ENCODE results near the gene SLC22A23. TPM values are rescaled to one million over a fixed set of nuclear protein-coding genes. Genes with fewer than 3 reads are reported as not detected.

The SLC22A23 gene
- total and polyA plus RNA-seq, 2 experiments from 2014 or later: 2.4 to 7.3 TPM

DNA sequence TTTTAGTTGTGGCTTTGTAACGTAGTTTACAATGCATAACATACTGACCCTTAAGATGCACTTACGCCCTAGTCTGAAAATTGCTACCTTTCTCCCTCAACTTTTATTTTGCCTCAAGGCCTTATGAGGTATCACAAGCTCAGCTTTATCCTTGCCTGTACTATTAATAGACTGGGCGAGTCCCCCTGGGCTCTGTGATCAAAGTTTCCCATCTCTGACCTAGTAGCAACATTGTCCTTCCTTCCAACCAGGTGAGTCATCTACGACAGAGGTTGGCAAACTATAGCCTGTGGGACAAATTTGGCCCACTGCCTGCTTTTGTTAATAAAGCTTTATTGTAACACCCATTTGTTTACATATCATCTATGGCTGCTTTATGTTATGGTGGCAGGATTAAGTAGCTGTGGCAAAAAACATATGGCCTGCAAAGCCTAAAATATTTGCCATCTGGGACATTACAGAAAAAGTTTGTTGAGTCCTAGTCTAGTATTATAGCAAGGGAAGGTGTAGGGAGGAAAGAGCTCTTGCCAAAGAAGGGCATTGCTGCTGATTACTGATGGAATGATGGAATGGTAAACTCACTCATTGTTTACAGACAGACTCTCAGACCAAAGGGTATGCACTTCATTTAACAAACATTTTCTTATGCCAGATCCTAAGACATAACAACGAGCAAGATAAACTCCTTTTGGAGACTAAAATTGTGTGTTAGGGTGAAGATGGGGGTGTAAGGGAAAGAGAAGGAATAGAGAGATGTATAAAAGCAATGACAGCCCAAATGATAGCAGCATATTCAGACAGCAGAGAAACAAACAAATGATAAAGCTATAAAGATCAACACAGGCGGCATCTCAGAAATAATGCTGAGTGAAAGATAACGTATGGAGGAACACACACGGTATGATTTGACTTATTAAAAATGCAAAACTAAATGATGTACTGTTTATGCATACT is 74.2 kb downstream of the SLC22A23 start:
- Histone ChIP-seq H3K9me3 (ENCODE audit: low read depth) (no peaks in the 10 kb centered on the region), H3K79me2 (ENCODE audit: insufficient read depth) (peaks cover 34% of the 10 kb centered on the region), H3K9ac (no peak overlapping the region), H3K27me3 (replicated peaks; ENCODE audit: insufficient read depth) (no peaks in the 10 kb centered on the region), H3K27ac (no peak overlapping the region), H3K4me3 (no peak overlapping the region), H3K4me2 (ENCODE audit: unreplicated experiment) (no peak overlapping the region), H3K9me2 (ENCODE audit: insufficient read depth) (no peaks in the 10 kb centered on the region), H2AFZ (no peak overlapping the region), H3F3A (ENCODE audit: insufficient read depth) (peaks cover 2% of the 10 kb centered on the region; the same call in 1 of the 2 replicates), H3K36me3 (ENCODE audit: low read depth) (no peaks in the 10 kb centered on the region), H3K4me1 (ENCODE audit: insufficient read depth) (peaks cover 18% of the 10 kb centered on the region; the same call in 1 of the 2 replicates), H4K20me1 (ENCODE audit: insufficient read depth) (no peaks in the 10 kb centered on the region)
- peak; percentile 58 for DNase-seq
- no peak for TF ChIP-seq EZH2 (IDR thresholded peaks at IDR 0.05; ENCODE audit: insufficient read depth, poor library complexity, severe bottlenecking)
- no peak for TF ChIP-seq EZH2phosphoT487 (IDR thresholded peaks at IDR 0.05; ENCODE audit: insufficient read depth, low read depth)
- 89% methylated on average over 8 of the region's 8 CpGs for WGBS, 2 experiments (ENCODE audit: low coverage in 1 of 2, low lambda C conversion rate in 2 of 2, missing lambda C conversion rate in 2 of 2)
- in situ Hi-C loops (cut with MboI): no loop called here

DNA sequence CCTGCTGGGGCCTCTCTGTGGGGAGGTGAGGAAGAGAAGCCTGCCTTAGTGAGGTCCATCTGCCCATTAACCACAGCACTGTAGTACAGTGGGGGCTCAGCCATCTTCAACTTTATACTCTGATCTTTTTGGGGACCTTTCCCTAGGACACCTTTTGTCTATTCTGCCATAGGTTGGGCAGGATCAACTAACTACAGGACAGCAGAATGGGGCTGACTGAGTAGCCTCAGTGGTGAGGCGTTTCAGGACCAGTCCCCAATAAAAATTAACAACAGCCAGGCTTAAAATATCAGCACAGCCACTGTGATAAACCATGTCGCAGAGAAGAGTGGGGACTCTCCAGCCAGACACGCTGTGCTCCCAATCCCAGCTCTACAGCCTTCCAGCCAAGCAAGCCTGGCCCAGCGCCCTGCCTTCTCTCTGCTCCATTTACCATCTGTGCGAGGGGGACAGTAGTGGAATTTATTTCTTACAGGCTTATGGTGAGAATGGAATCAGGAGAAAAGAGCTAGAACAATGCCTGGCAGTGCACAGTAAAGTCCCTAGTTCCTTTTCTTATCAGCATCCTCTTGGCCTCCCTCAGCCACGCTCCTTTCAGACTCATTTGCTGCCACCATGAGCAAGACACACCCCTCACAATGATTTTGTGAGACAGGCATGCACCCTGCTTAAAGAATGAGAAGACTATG is 75.5 kb downstream of the SLC22A23 start:
- Histone ChIP-seq H3K9me2 (ENCODE audit: insufficient read depth) (no peaks in the 10 kb centered on the region), H3K4me3 (no peak overlapping the region), H3K27me3 (replicated peaks; ENCODE audit: insufficient read depth) (no peaks in the 10 kb centered on the region), H3K27ac (no peak overlapping the region), H3K9ac (no peak overlapping the region), H2AFZ (no peak overlapping the region), H3K4me2 (ENCODE audit: unreplicated experiment) (no peak overlapping the region), H3K79me2 (ENCODE audit: insufficient read depth) (peaks cover 28% of the 10 kb centered on the region), H3F3A (ENCODE audit: insufficient read depth) (no peaks in the 10 kb centered on the region; the same call in 1 of the 2 replicates), H3K4me1 (ENCODE audit: insufficient read depth) (peaks cover 18% of the 10 kb centered on the region; the same call in 1 of the 2 replicates), H4K20me1 (ENCODE audit: insufficient read depth) (no peaks in the 10 kb centered on the region), H3K36me3 (ENCODE audit: low read depth) (no peaks in the 10 kb centered on the region), H3K9me3 (ENCODE audit: low read depth) (no peaks in the 10 kb centered on the region)
- TF ChIP-seq EZH2 (IDR thresholded peaks at IDR 0.05; ENCODE audit: insufficient read depth, poor library complexity, severe bottlenecking) (no peak), EZH2phosphoT487 (IDR thresholded peaks at IDR 0.05; ENCODE audit: insufficient read depth, low read depth) (no peak)
- WGBS, 2 experiments (ENCODE audit: low coverage in 1 of 2, low lambda C conversion rate in 2 of 2, missing lambda C conversion rate in 2 of 2): 54 to 58% methylated on average over 6 of the region's 6 CpGs
- in situ Hi-C loops (cut with MboI): no loop called here
- no peak for DNase-seq

DNA sequence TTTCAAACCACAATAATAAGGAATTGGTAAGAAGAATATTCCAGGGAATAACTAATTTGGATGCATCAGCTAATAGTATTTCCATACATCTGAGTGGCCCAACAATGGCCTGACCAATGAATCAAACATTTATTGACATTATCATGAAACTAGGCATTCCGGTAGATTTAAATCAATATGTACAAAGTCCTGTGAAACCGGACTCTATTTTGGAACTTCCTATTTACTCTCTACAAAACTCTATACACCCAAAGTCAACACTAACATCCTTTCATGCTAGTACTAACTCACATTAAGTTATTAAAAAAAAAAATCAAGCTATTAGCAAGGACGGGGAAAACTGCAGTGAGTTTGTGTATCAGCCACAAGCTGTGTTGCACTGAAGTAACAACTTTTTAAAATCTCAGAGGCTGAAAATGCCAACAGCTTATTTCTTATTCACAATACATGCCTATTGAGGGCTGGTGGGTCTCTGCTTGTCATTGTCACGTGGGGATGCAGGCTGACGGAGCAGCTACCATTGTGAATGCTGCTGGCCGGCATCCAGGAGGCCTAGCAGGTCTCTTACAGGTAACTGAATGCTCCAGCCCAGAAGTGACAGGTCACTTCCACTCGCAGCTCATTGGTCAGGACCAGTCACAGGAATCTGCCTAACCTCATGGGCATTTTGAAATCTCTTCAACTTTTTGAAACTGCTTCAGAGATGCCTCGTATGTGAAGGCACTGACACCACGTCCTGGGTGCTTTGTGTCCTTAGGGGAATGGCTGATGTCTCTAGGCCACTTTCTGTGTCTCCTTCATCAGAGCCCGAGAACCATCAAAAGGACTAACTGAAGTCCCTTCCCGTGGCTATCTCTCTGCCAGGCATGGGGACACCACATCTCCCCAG is 76.3 kb downstream of the SLC22A23 start:
- 85 to 86% methylated on average over 11 of the region's 11 CpGs for WGBS, 2 experiments (ENCODE audit: low coverage in 1 of 2, low lambda C conversion rate in 2 of 2, missing lambda C conversion rate in 2 of 2)
- in situ Hi-C loops (cut with MboI): no loop called here
- Histone ChIP-seq H3K4me2 (ENCODE audit: unreplicated experiment) (no peak overlapping the region), H3K79me2 (ENCODE audit: insufficient read depth) (peaks cover 21% of the 10 kb centered on the region), H3K27me3 (replicated peaks; ENCODE audit: insufficient read depth) (no peaks in the 10 kb centered on the region), H3F3A (ENCODE audit: insufficient read depth) (no peaks in the 10 kb centered on the region; the same call in 1 of the 2 replicates), H3K9me3 (ENCODE audit: low read depth) (no peaks in the 10 kb centered on the region), H4K20me1 (ENCODE audit: insufficient read depth) (no peaks in the 10 kb centered on the region), H3K4me1 (ENCODE audit: insufficient read depth) (peaks cover 13% of the 10 kb centered on the region; the same call in 1 of the 2 replicates), H2AFZ (no peak overlapping the region), H3K9ac (no peak overlapping the region), H3K9me2 (ENCODE audit: insufficient read depth) (no peaks in the 10 kb centered on the region), H3K4me3 (no peak overlapping the region), H3K36me3 (ENCODE audit: low read depth) (no peaks in the 10 kb centered on the region), H3K27ac (no peak overlapping the region)
- TF ChIP-seq EZH2phosphoT487 (IDR thresholded peaks at IDR 0.05; ENCODE audit: insufficient read depth, low read depth) (no peak), EZH2 (IDR thresholded peaks at IDR 0.05; ENCODE audit: insufficient read depth, poor library complexity, severe bottlenecking) (no peak)
- DNase-seq: no peak
